Measurements from ENCODE around the gene HEATR5A.

Gene HEATR5A

GRCh38 chr14:31391977-31392503 lies 28.3 kb downstream of the HEATR5A start:
- no peak for TF ChIP-seq CTCF (IDR thresholded peaks at IDR 0.05; ENCODE audit: low read depth, low read length)
- no peak overlapping the region for H3K4me3 ChIP-seq (ENCODE audit: low read depth, low read length)
- DNase-seq (ENCODE audit: low read depth, low spot score), result no peak
- in situ Hi-C loops (cut with HindIII; ENCODE audit: low sequenced_read_pairs), result no loop called here

GRCh38 chr14:31391473-31391872 lies 28.9 kb downstream of the HEATR5A start:
- in situ Hi-C loops (cut with HindIII; ENCODE audit: low sequenced_read_pairs), result no loop called here
- no peak overlapping the region for H3K4me3 ChIP-seq (ENCODE audit: low read depth, low read length)
- TF ChIP-seq CTCF (IDR thresholded peaks at IDR 0.05; ENCODE audit: low read depth, low read length), result no peak
- no peak for DNase-seq (ENCODE audit: low read depth, low spot score)

GRCh38 chr14:31389946-31390345 lies 30.4 kb downstream of the HEATR5A start:
- in situ Hi-C loops (cut with HindIII; ENCODE audit: low sequenced_read_pairs), result no loop called here
- DNase-seq (ENCODE audit: low read depth, low spot score), result no peak

GRCh38 chr14:31388687-31389413 lies 31.5 kb downstream of the HEATR5A start:
- DNase-seq (ENCODE audit: low read depth, low spot score), result no peak
- no peak for TF ChIP-seq CTCF (IDR thresholded peaks at IDR 0.05; ENCODE audit: low read depth, low read length)
- in situ Hi-C loops (cut with HindIII; ENCODE audit: low sequenced_read_pairs), result no loop called here
- H3K4me3 ChIP-seq (ENCODE audit: low read depth, low read length), result no peak overlapping the region

More at GRCh38 chr14:31389946-31390345, 30.4 kb downstream of the HEATR5A start:
- no peak for TF ChIP-seq CTCF (IDR thresholded peaks at IDR 0.05; ENCODE audit: low read depth, low read length)
- H3K4me3 ChIP-seq (ENCODE audit: low read depth, low read length), result no peak overlapping the region

GRCh38 chr14:31387091-31387490 lies 33.3 kb downstream of the HEATR5A start:
- in situ Hi-C loops (cut with HindIII; ENCODE audit: low sequenced_read_pairs), result no loop called here
- no peak for DNase-seq (ENCODE audit: low read depth, low spot score)
- H3K4me3 ChIP-seq (ENCODE audit: low read depth, low read length), result no peak overlapping the region
- TF ChIP-seq CTCF (IDR thresholded peaks at IDR 0.05; ENCODE audit: low read depth, low read length), result no peak

- DNase-seq (ENCODE audit: low read depth, low spot score), result no peak
- no peak for TF ChIP-seq CTCF (IDR thresholded peaks at IDR 0.05; ENCODE audit: low read depth, low read length)
- in situ Hi-C loops (cut with HindIII; ENCODE audit: low sequenced_read_pairs), result no loop called here
- H3K4me3 ChIP-seq (ENCODE audit: low read depth, low read length), result no peak overlapping the region
Measured at GRCh38 chr14:31386271-31386670, 34.1 kb downstream of the HEATR5A start.
